Omental fat pad (tissue), 4 donors: ENCODE results near the gene SF3B6. TPM values are rescaled to one million over a fixed set of nuclear protein-coding genes. Genes with fewer than 3 reads are reported as not detected.

Source experiments
- ATAC-seq: fragments of 150-250 bp; one replicate; pipeline ENCODE4 v1.9.1; 2016; ENCODE audit warnings: mild to moderate bottlenecking, moderate library complexity; ENCODE audit not compliant: low FRiP score
- DNase-seq: peaks from one replicate; pipeline ENCODE4 v3.0.0-alpha.2; 2019; ENCODE audit warnings: low spot score
- CTCF ChIP-seq, 3 donors: fragments of 450-650 bp; IDR thresholded peaks; one replicate each; pipeline ENCODE4 v1.5.1; 2016 to 2017; ENCODE audit warnings: antibody characterized with exemption in 3 of 3, mild to moderate bottlenecking in 3 of 3, moderate library complexity in 2 of 3
- total RNA-seq, 4 donors: library from RNA; depleted of rRNA; stranded (reverse); fragments of >200 nt; gene quantifications; one replicate each; pipeline ENCODE4 v1.1.0, GENCODE V29; 2016

SF3B6 gene
- total RNA-seq, 4 donors from 2014 or later = 80.8 to 91.4 (median 89.2) TPM

DNA sequence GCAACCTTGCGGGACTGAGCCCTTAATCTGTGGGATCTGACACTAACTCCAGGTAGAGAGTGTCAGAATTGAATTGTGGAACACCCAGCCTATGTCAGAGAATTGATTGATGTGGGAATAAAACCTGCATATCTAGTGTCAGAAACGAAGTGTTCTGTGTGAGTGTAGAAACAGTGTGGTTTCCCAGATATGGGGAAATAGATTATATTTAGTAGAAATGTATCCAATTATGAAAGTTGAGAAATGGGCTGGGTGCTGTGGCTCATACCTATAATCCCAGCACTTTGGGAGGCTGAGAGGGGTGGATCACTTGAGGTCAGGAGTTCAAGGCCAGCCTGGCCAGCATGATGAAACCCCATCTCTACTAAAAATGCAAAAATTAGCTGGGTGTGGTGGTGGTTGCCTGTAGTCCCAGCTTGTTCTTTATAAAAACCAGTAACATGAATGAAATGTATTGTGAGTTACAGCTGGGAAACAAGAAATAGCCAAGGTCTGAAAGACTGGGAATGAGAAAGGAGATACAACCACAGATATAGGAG lies 12.8 kb upstream of the SF3B6 start:
- DNase-seq (no peak), ATAC-seq (no peak)
- no peak for TF ChIP-seq CTCF (IDR thresholded peaks at IDR 0.05)

DNA sequence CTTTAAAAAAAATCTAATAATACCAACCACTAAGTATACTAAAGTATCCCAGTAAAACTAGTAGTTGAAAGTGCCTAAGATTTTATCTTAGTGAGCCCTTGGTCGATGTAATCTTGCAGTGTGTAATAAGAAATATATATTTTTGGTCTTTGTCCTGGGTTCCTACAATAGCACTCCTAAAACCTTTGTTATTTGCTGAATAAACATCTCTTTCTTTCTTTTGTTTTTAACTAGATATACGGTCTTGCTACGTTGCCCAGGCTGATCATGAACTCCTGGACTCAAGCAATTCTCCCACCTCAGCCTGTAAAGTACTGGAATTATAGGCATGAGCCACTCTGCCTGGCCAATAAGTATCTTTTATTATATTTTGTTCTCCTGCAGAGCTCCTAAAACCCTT lies 10.9 kb upstream of the SF3B6 start:
- DNase-seq (no peak), ATAC-seq (no peak)
- TF ChIP-seq CTCF (IDR thresholded peaks at IDR 0.05) = no peak

GRCh38 chr2:24086241-24086640 lies 10.1 kb upstream of the SF3B6 start:
- DNase-seq (no peak), ATAC-seq (no peak)
- no peak for TF ChIP-seq CTCF (IDR thresholded peaks at IDR 0.05)

GRCh38 chr2:24085200-24085489 lies 9.0 kb upstream of the SF3B6 start:
- DNase-seq = no peak
- ATAC-seq = no peak
- no peak for TF ChIP-seq CTCF (IDR thresholded peaks at IDR 0.05)

DNA sequence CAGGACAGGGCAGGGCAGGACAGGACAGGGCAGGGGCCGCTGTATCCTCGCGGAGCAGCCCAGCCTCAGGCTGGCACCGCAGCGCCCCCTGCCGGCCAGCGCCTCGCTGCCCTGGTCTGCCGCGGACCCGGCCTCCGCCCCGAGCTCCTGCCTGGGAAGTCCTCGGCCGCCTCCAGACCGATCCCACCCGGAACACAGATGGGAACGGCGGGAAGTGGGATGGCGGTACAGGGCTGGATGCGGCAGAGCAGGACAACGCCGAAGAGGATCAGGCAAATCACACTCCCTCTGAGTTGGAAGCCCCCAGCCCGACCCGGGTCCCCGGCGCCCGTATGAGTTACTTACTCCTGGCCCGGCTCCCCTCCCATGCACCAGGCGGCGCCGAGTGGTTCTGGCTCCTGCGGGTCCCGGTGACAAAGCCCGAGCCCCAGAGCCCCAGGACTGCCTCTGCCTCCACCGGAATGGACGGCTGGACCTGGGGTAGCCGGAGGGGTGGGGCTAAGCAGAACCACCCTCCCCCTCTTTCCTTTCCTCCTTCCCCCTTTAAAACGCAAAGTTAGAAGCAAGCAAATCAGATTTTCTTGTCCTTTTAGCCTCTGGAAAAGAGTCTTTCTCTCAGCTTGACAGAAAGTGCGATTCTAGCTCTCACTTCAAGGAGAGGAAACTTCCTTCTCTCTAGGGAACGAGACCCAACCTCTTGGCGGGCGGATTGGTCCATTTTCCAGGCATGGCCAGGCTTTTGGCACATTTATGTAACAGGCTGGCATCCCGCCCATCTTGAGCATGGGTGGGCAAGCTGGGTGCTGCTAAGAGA lies 8.5 kb upstream of the SF3B6 start, which contains the start of gene TP53I3:
TP53I3 (minus strand) TSS at position 449 of the 814 bp plus-strand sequence. CDS start 508 bp downstream, outside the sequence.
- peak; percentile 98 for ATAC-seq
- TF ChIP-seq CTCF (IDR thresholded peaks at IDR 0.05) = peak in 2 of 3 donors; percentile 79 to 92
- peak; percentile 70 for DNase-seq

DNA sequence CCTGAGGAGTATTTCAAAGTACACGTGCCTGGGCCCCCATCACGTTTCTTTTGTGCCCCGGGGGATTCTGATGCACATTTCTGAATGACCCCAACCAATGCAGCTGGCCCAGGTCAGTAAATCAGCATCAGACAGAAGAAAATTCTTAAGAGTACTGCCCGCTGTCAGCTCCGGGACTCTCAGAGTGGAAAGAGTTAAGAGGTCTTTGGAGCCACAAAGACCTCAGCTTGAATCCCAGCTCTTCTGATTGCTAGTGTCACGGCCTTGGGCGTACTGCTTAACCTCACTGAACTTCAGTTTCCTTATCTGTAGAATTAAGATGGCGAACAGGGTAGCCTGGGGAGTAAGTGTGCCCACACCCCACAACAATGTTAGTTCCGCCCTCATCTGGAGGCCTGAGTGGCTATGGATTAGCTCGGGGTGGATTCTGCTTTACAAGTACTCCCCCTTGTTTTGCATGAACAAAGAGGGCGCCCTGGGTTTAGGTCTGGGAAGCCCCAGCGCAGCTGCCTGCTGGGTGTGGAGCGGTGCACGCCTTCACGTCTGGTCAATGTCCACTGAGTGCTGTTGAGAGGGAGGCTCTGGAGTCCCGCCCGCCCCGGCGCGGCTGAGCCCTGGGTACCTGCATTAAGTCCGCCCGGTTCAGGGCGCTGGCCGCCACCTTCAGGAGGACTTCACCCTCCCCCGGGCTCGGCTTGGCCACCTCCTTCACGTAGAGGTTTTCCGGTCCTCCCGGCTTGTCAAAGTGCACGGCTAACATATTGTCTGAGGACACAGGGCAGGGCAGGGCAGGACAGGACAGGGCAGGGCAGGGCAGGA lies 7.7 kb upstream of the SF3B6 start:
- DNase-seq (no peak), ATAC-seq (peak; percentile 87)
- no peak for TF ChIP-seq CTCF (IDR thresholded peaks at IDR 0.05)
